Stimulated activated CD4-positive, alpha-beta T cell treated with anti-CD3 and anti-CD28 coated beads, Interleukin-4, amount 100 ng/mL, for 4 hours (primary cell): ENCODE data around the gene DAGLA.

Experiments used
- DNase-seq, 2 experiments: peaks; one replicate each; pipeline ENCODE4 v3.0.0-alpha.2; 2020

Gene DAGLA

GRCh38 chr11:61711498-61711897, 31.3 kb downstream of the DAGLA start:
- DNase-seq: no peak

- DNase-seq: no peak
These were observed 32.1 kb downstream of the DAGLA start for GRCh38 chr11:61712314-61712713.

GRCh38 chr11:61712846-61713245, 32.7 kb downstream of the DAGLA start:
- DNase-seq: no peak

DNA sequence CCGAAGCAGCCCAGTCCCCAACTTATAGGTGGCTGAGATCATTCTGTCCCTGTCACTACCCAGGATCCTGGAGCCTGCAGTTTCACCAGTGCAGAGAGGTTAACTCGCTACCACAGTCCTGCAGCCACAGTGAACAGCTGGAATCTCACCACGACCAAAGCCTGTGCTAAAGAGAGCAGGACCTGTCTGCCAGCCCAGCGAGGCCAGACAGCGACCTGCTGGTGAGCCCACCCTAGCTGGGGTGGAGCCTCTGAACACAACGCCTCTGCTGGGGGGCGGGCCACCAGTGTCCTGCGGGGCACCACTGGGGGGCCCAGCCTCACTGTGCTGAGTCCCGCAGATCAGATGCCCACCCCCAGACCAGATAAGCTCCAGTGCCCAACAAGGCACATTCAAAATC, 33.3 kb downstream of the DAGLA start:
- DNase-seq: no peak

GRCh38 chr11:61713906-61714305, 33.7 kb downstream of the DAGLA start:
- no peak for DNase-seq

- DNase-seq: no peak
These were observed 34.1 kb downstream of the DAGLA start for GRCh38 chr11:61714316-61714715.

GRCh38 chr11:61714916-61715315, 34.7 kb downstream of the DAGLA start:
- DNase-seq: no peak

GRCh38 chr11:61715867-61716266, 35.7 kb downstream of the DAGLA start:
- no peak for DNase-seq

DNA sequence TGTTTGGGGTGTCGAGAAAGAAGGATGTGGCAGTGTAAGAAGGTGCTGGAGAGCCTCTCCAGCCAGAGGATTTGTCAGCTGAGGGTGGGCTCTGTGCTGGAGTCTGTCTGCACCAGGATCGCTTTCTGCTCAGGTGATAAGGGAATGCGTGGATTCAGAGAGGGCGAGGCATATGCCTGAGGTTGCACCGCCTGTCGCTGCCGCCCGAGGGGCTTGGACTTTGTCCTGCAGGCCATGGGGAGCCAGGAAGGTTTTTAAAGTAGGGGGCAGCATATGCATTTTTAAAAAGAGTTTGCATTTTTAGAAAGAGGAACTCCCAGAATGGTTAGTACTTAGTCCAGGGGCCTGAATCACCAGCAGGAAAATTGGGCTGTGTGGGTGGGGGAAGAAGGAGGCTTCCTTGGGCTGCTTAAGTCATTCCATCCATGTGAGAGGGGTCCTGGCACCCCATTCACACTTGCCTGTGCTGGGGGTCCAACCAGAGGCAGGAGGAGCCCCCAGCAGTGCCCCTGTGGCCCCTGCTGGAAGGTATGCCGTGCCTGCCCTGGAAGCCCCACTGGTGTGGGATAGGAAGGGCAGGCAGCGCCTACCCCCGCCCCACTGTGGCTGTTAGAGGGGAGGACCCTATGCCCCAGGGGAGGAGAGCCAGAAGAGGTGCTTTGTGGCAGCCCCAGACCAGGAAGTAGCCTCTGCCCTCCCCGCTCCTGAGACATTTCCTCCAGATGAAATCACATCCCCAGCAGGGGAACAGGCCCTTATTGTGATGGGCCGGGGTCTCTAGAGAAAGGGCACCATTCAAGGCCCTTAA, 36.5 kb downstream of the DAGLA start:
- DNase-seq: no peak

GRCh38 chr11:61717286-61718033, 37.3 kb downstream of the DAGLA start:
- no peak for DNase-seq

DNA sequence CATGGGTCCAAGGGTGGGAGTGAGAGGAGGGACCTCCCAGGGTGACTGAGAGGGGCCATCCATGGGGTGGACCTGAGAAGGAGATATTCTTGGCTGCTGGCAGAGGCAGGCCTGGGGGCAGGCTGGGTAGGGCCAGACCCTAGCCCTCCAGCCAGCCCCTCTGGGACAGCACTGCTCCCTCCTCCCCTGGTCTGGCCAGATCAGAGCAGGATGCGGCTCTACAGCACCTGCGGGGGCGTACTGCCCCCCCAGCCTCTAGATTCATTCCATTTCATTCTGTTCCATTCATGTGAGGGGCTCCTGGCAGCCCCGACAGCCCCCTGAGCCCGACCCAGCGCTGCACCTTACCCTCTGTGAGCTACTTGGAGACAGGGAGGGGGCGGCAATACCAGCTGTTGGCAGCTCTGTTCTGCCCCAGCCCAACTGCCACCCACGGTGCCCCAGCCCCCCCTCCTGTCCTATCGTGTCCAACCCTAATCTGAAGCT, 37.9 kb downstream of the DAGLA start:
- no peak for DNase-seq

GRCh38 chr11:61718621-61719302, 38.6 kb downstream of the DAGLA start:
- no peak for DNase-seq

- no peak for DNase-seq
These were observed 39.8 kb downstream of the DAGLA start for GRCh38 chr11:61719978-61720377.

DNA sequence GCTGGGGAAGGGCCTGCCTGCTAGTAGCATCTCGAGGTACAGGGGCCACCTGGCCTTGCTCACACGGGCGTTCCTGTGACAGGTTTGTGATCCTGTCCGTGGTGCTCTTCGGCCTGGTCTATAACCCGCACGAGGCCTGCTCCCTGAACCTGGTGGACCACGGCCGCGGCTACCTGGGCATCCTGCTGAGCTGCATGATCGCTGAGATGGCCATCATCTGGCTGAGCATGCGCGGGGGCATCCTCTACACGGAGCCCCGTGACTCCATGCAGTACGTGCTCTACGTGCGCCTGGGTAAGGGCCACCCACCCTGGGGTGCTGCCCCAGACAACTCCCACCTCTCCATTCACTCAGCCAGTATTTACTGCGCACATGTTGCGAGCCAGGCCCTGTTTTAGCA, 40.4 kb downstream of the DAGLA start:
- DNase-seq: no peak

- no peak for DNase-seq
These were observed 44.2 kb downstream of the DAGLA start for GRCh38 chr11:61724437-61724836.

GRCh38 chr11:61725781-61726231, 45.6 kb downstream of the DAGLA start:
- DNase-seq: no peak

DNA sequence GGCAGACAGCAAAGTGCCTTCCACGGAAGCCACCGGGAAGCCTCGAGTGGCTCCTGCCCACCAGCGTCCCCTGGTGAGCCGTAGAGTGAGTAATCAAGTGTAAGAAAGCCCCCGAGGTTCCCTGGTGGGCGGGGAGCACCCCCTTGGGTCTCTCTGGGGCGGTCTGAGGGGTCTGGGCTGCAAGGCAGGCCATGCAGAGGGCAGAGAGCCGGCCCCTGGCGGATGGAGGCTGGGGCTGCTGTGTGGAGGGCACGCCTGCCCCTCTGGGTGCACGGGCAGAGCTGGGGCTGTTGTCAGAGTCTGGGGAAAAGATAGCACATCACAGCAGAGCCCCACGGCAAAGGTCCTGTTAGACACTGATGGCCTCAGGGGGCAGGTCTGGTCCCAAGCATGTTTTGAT, 46.6 kb downstream of the DAGLA start:
- DNase-seq: no peak

DNA sequence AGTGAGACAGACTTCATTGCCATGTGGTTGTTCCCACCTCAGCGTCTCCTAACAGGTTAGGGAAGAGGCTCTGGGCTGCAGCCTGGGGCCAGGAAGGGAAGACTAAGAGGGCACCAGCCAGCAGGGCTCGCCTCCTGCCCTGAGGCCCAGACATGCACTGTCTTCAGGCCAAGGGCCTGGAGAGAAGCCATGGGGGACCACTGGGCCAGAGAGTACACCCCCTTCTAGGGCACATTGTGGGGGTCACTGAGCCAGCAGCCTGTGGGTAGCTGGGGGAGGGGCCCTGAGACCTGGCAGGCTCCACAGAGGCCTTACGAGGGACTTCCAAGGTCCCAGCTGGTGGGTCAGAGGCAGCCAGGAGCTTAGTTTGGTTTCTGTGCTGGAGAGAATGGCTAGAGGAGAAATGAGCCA, 47.2 kb downstream of the DAGLA start:
- no peak for DNase-seq

GRCh38 chr11:61728066-61728939, 48.1 kb downstream of the DAGLA start:
- no peak for DNase-seq

DNA sequence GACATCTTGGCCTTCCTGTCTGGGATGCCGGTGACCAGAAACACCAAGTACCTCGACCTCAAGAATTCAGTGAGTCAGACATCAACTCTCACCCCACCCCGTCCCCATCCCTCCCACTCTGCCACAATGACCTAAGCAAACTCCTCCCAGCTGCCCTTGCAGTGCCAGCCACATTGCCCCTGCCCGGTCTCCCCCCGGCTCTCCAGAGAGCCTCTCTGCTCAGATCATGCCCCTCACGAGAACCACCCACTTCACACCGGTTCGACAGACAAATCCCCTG, 48.7 kb downstream of the DAGLA start:
- no peak for DNase-seq

DNA sequence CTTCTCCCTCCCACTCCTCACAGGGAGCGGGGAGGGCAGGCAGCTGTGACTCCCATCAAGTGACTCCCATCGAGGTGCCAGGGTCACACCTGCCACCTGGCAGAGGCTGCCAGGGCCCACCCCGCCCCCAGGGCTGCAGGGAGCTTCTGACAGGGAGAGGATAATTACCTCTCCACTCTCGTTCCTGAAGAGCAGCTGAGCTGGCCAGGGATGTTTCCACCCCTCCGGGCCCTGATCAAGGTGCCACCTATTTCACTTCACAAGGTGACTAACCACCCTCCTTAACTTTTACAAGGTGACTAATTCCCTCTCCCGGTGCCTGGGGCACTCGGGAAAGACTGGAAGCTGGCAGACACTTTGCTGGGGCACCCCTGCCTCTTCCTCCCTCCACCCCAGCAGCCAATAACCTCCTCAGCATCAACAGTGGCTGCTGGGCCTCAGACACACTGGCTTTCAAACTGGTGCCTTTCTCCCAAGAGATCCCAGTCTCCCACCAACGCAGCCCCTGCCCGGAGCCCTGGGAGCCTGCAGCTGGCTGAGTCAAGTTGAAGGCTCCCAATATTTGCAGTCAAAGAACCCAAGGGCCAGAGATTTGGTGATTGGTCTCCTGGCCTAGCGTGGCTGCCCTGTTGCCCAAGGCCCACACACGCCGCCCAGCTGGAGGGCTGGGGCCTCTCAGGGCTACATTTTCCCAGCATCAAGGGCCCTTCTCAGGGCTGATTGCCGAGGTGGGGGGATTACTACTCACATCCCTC, 50.2 kb downstream of the DAGLA start:
- no peak for DNase-seq
